ENCODE measurements around the gene KCNK1. TPM values are rescaled to one million over a fixed set of nuclear protein-coding genes. Genes with fewer than 3 reads are reported as not detected.

Gene KCNK1
- 1 to 10 TPM in 1 of 4 donors, under 1 TPM in 2, not detected in 1; 0.88 to 1.7 (median 0.98) TPM for total RNA-seq

GRCh38 chr1:233613252-233614172, at the start of gene KCNK1:
Gene KCNK1 (plus strand): TSS chr1:233614106. CDS start chr1:233614172, 66 bp downstream.
- TF ChIP-seq CTCF (IDR thresholded peaks at IDR 0.05; ENCODE audit: low read depth), result no peak

- TF ChIP-seq CTCF (IDR thresholded peaks at IDR 0.05; ENCODE audit: low read depth), result no peak
Measured at GRCh38 chr1:233565313-233565712, 48.6 kb upstream of the KCNK1 start.

- TF ChIP-seq CTCF (IDR thresholded peaks at IDR 0.05; ENCODE audit: low read depth), result no peak
Measured at GRCh38 chr1:233566886-233567285, 47.0 kb upstream of the KCNK1 start.

GRCh38 chr1:233569636-233570035, 44.3 kb upstream of the KCNK1 start:
- TF ChIP-seq CTCF (IDR thresholded peaks at IDR 0.05; ENCODE audit: low read depth), result no peak

GRCh38 chr1:233570216-233570615, 43.7 kb upstream of the KCNK1 start:
- TF ChIP-seq CTCF (IDR thresholded peaks at IDR 0.05; ENCODE audit: low read depth), result no peak

GRCh38 chr1:233570706-233571105, 43.2 kb upstream of the KCNK1 start:
- no peak for TF ChIP-seq CTCF (IDR thresholded peaks at IDR 0.05; ENCODE audit: low read depth)

- TF ChIP-seq CTCF (IDR thresholded peaks at IDR 0.05; ENCODE audit: low read depth), result no peak
Measured at GRCh38 chr1:233572896-233573295, 41.0 kb upstream of the KCNK1 start.

Measured in subcutaneous adipose tissue (tissue), 4 donors.